Fibroblast of mammary gland (primary cell): Measurements from ENCODE around the gene FNTB.

Experiments
- DNase-seq: peaks from one replicate; pipeline ENCODE4 v3.0.0-alpha.2; 2010; ENCODE audit warnings: low read depth
- H3K4me3 ChIP-seq: 2 replicates; pipeline ENCODE4 v1.5.1; 2011; ENCODE audit warnings: low read depth, mild to moderate bottlenecking, low read length, moderate library complexity; ENCODE audit not compliant: control insufficient read depth
- CTCF ChIP-seq: conservative IDR thresholded peaks from 2 replicates; pipeline ENCODE4 v1.5.1; 2011; ENCODE audit warnings: low read depth, low read length, inconsistent platforms; ENCODE audit not compliant: control insufficient read depth, insufficient read depth

Gene FNTB

GRCh38 chr14:65073605-65074201 lies 87.0 kb downstream of the FNTB start:
- TF ChIP-seq CTCF: no peak
- H3K4me3 ChIP-seq: no peak overlapping the region
- no peak for DNase-seq

- H3K4me3 ChIP-seq: no peak overlapping the region
- no peak for TF ChIP-seq CTCF
- no peak for DNase-seq
Observed at GRCh38 chr14:65074449-65075150, 87.9 kb downstream of the FNTB start.

GRCh38 chr14:65075628-65076325 lies 89.1 kb downstream of the FNTB start:
- TF ChIP-seq CTCF: no peak
- H3K4me3 ChIP-seq: no peak overlapping the region

DNA sequence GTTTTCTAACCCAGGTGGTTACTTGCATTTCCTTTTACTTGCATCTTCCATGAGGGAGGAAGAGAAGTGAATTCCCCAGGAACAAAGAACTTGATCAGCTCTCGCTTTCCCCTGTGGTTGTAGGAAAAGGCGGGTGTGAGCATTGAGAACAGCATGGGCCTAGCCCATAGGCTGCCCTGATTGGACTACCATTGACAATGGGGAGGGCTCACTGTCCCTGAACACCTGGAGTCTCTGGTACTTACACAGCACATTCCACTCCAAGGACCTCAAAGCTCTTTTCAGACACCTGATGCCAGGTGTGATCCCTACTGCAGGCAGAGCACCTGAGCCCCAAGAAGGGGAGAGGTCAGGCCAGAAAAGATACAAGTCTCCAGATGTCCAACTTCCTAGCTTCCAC lies 90.6 kb downstream of the FNTB start:
- DNase-seq: no peak
- no peak for TF ChIP-seq CTCF
- H3K4me3 ChIP-seq: no peak overlapping the region

More at GRCh38 chr14:65075628-65076325, 89.1 kb downstream of the FNTB start:
- DNase-seq: no peak

DNA sequence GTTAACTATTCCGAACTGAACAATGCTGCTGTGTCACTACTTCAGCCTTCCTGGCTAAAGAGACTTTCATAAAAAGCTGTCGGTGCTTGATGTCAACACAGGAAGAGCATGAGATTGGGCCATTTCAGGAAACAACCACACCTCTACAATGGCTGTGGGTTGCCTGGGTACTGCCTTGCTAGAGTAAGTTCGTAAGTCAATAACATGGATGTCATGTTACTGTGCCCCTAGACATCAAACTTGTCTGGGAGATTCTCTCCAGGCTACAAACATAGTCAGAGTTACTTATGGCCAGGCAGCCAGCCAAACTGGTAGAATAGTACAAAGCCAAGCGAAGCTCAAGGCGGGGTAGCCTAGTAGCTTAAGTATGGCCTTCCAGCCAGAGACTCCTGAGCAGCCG lies 92.5 kb downstream of the FNTB start:
- no peak for DNase-seq

GRCh38 chr14:65079768-65080167 lies 93.1 kb downstream of the FNTB start:
- no peak for DNase-seq
- TF ChIP-seq CTCF: no peak
- H3K4me3 ChIP-seq: no peak overlapping the region

More for the DNA sequence above, 92.5 kb downstream of the FNTB start:
- no peak overlapping the region for H3K4me3 ChIP-seq
- TF ChIP-seq CTCF: no peak
